Keratinocyte (primary cell): ENCODE measurements around the gene NAT10.

Source experiments
- EZH2 ChIP-seq: IDR thresholded peaks from one replicate; pipeline ENCODE4 v1.6.1; 2012; ENCODE audit warnings: inconsistent platforms, mild to moderate bottlenecking, low read length, moderate library complexity
- TF ChIP-seq, protein P1 (sequence below), 3 experiments: IDR thresholded peaks in 1 of 3; conservative IDR thresholded peaks in 1 of 3; optimal IDR thresholded peaks in 1 of 3; 2 replicates in 2 of 3; 3 replicates in 1 of 3; pipeline versions ENCODE3 to v1.5.1; 2011; ENCODE audit warnings: low read length in 3 of 3, mild to moderate bottlenecking in 3 of 3, moderate library complexity in 2 of 3, control low read depth in 1 of 3, inconsistent platforms in 1 of 3; ENCODE audit not compliant: insufficient read depth in 2 of 3; ENCODE audit errors: extremely low read depth in 1 of 3

DNA sequence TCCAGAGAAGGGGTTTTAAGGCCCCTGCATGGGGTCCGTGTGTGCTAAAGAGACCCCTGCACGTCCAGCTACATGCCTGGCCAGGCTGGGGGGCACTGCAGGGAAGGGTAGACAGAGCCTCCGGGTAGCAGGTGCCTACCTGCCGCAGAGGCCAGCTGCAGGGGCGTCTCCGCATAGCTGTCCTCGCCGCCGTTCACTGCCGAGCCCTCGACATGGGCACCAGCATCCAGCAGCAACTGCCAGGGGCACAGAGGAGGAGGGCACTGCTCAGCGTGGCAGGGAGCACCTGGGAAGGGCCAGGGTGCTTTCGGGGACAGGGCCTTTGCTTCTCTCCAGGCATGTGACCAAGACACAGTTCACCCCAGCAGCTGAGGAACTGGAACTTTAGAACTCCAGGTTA lies 59.7 kb downstream of the NAT10 start:
- TF ChIP-seq, protein P1, sequence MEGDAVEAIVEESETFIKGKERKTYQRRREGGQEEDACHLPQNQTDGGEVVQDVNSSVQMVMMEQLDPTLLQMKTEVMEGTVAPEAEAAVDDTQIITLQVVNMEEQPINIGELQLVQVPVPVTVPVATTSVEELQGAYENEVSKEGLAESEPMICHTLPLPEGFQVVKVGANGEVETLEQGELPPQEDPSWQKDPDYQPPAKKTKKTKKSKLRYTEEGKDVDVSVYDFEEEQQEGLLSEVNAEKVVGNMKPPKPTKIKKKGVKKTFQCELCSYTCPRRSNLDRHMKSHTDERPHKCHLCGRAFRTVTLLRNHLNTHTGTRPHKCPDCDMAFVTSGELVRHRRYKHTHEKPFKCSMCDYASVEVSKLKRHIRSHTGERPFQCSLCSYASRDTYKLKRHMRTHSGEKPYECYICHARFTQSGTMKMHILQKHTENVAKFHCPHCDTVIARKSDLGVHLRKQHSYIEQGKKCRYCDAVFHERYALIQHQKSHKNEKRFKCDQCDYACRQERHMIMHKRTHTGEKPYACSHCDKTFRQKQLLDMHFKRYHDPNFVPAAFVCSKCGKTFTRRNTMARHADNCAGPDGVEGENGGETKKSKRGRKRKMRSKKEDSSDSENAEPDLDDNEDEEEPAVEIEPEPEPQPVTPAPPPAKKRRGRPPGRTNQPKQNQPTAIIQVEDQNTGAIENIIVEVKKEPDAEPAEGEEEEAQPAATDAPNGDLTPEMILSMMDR (optimal IDR thresholded peaks at IDR 0.05 in 1 of 3, IDR thresholded peaks at IDR 0.05 in 1 of 3, conservative IDR thresholded peaks at IDR 0.05 in 1 of 3; ENCODE audit: extremely low read depth in 1 of 3, insufficient read depth in 2 of 3, low read length in 3 of 3) = no peak
- TF ChIP-seq EZH2 = no peak
